Colonic mucosa (tissue), 4 donors: ENCODE results near the gene SCN2B. TPM values are rescaled to one million over a fixed set of nuclear protein-coding genes. Genes with fewer than 3 reads are reported as not detected.

Experiments used
- DNase-seq: peaks from one replicate; pipeline ENCODE4 v3.0.0-alpha.2; 2020
- H3K27ac ChIP-seq: fragments of 200-600 bp; one replicate; pipeline ENCODE4 v1.8.0; 2021
- H3K27me3 ChIP-seq: fragments of 200-600 bp; one replicate; pipeline ENCODE4 v1.8.0; 2021
- H3K36me3 ChIP-seq: fragments of 200-600 bp; one replicate; pipeline ENCODE4 v1.8.0; 2021
- H3K4me1 ChIP-seq: fragments of 200-600 bp; one replicate; pipeline ENCODE4 v1.8.0; 2021; ENCODE audit warnings: mild to moderate bottlenecking
- H3K4me3 ChIP-seq: fragments of 200-600 bp; one replicate; pipeline ENCODE4 v1.8.0; 2021
- H3K9ac ChIP-seq, 2 donors: one replicate each; pipeline ENCODE4 v1.7.0; 2013; ENCODE audit warnings: control low read depth in 2 of 2, low read depth in 2 of 2, low read length in 2 of 2
- H3K9me3 ChIP-seq: fragments of 200-600 bp; one replicate; pipeline ENCODE4 v1.8.0; 2021
- intact Hi-C: fragments of 100-400 bp; cut with DNase I; formaldehyde crosslinking; loops from one replicate; pipeline ENCODE4 v1.14.1; 2022
- total RNA-seq, 2 donors: library from RNA; stranded (reverse); fragmentation: NEBNext Ultra II Directional in 1 of 2; extraction: Animal tissue kit (Norgen Biotek cat#: 25700) in 1 of 2; gene quantifications; one replicate each; pipeline ENCODE4 v1.2.1, GENCODE V29; 2021
- TF ChIP-seq, protein P1 (sequence below): fragments of 200-600 bp; IDR thresholded peaks from one replicate; pipeline ENCODE4 v1.8.0; 2022; ENCODE audit warnings: antibody characterized with exemption, mild to moderate bottlenecking
- donor health status: healthy.
- donor health status: DM: no; HTN: no; CAD: no.
- donor health status: DM: no; HTN: no; CAD: no.

SCN2B gene
- total RNA-seq, 2 donors from 2014 or later: 0.12 to 0.45 TPM

- H3K9me3 ChIP-seq: no peaks in the 10 kb centered on the region
Measured at GRCh38 chr11:118120793-118121192, 55.6 kb downstream of the SCN2B start.

DNA sequence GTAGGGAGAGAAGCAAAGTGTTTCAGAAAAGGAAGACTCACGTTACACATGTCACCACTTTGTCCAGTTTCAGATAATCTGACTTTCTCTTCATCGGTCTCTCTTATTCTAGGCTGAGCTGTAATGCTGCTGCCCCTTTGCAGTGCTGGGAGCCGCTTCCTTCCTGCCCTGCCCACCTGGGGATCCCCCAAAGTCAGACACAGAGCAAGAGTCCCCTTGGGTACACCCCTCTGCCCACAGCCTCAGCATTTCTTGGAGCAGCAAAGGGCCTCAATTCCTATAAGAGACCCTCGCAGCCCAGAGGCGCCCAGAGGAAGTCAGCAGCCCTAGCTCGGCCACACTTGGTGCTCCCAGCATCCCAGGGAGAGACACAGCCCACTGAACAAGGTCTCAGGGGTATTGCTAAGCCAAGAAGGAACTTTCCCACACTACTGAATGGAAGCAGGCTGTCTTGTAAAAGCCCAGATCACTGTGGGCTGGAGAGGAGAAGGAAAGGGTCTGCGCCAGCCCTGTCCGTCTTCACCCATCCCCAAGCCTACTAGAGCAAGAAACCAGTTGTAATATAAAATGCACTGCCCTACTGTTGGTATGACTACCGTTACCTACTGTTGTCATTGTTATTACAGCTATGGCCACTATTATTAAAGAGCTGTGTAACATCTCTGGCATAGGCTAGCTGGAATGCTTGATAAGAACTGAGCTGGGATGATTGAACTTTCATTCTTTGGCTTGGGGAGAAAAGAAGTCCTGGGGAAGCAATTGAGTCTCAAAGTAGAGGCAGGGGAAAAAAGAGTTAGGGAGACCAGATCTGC lies 58.4 kb downstream of the SCN2B start:
- no peaks in the 10 kb centered on the region for H3K4me1 ChIP-seq
- H3K27me3 ChIP-seq: no peaks in the 10 kb centered on the region
- no peak overlapping the region for H3K27ac ChIP-seq
- TF ChIP-seq, protein P1, sequence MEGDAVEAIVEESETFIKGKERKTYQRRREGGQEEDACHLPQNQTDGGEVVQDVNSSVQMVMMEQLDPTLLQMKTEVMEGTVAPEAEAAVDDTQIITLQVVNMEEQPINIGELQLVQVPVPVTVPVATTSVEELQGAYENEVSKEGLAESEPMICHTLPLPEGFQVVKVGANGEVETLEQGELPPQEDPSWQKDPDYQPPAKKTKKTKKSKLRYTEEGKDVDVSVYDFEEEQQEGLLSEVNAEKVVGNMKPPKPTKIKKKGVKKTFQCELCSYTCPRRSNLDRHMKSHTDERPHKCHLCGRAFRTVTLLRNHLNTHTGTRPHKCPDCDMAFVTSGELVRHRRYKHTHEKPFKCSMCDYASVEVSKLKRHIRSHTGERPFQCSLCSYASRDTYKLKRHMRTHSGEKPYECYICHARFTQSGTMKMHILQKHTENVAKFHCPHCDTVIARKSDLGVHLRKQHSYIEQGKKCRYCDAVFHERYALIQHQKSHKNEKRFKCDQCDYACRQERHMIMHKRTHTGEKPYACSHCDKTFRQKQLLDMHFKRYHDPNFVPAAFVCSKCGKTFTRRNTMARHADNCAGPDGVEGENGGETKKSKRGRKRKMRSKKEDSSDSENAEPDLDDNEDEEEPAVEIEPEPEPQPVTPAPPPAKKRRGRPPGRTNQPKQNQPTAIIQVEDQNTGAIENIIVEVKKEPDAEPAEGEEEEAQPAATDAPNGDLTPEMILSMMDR: no peak
- intact Hi-C loops: no loop called here
- no peak overlapping the region for H3K9ac ChIP-seq
- DNase-seq: no peak
- no peak overlapping the region for H3K4me3 ChIP-seq
- no peaks in the 10 kb centered on the region for H3K9me3 ChIP-seq
- peaks cover 4% of the 10 kb centered on the region for H3K36me3 ChIP-seq

More at GRCh38 chr11:118120793-118121192, 55.6 kb downstream of the SCN2B start:
- no peaks in the 10 kb centered on the region for H3K4me1 ChIP-seq
- no peak overlapping the region for H3K9ac ChIP-seq
- no peak for DNase-seq
- TF ChIP-seq, protein P1: no peak
- H3K36me3 ChIP-seq: peaks cover 4% of the 10 kb centered on the region
- no peak overlapping the region for H3K27ac ChIP-seq
- H3K27me3 ChIP-seq: no peaks in the 10 kb centered on the region
- intact Hi-C loops: no loop called here
- no peak overlapping the region for H3K4me3 ChIP-seq

DNA sequence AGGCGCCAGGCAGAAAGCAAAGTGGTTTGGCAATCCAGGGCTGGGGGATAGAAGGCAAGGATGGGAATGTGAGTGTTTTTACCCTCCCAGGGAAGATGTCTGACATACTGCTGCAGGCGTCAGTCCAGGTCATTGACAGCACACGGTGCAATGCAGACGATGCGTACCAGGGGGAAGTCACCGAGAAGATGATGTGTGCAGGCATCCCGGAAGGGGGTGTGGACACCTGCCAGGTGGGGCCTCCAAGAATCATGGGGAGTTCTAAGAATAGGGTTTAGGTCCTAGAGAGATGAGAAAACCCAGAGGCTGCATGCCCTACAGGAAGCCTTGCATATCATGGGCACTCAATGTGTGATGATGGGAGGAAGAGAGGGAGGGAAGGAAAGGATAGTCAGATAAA lies 61.4 kb downstream of the SCN2B start:
- TF ChIP-seq, protein P1: no peak
- no peak overlapping the region for H3K4me3 ChIP-seq
- no peaks in the 10 kb centered on the region for H3K4me1 ChIP-seq
- H3K9ac ChIP-seq: no peak overlapping the region
- DNase-seq: no peak
- no peaks in the 10 kb centered on the region for H3K27me3 ChIP-seq
- H3K27ac ChIP-seq: no peak overlapping the region
- H3K36me3 ChIP-seq: peaks cover 3% of the 10 kb centered on the region
- H3K9me3 ChIP-seq: no peaks in the 10 kb centered on the region
- intact Hi-C loops: no loop called here

- Histone ChIP-seq H3K4me1 (no peaks in the 10 kb centered on the region), H3K4me3 (no peak overlapping the region), H3K9me3 (no peaks in the 10 kb centered on the region), H3K27me3 (no peaks in the 10 kb centered on the region), H3K9ac (no peak overlapping the region), H3K27ac (no peak overlapping the region), H3K36me3 (no peaks in the 10 kb centered on the region)
- DNase-seq: no peak
- intact Hi-C loops: no loop called here
- TF ChIP-seq, protein P1: no peak
Measured at GRCh38 chr11:118114266-118114665, 62.2 kb downstream of the SCN2B start.

- TF ChIP-seq, protein P1: no peak
- H3K4me1 ChIP-seq: no peaks in the 10 kb centered on the region
- no peaks in the 10 kb centered on the region for H3K36me3 ChIP-seq
- H3K27me3 ChIP-seq: no peaks in the 10 kb centered on the region
- no peaks in the 10 kb centered on the region for H3K9me3 ChIP-seq
- H3K9ac ChIP-seq: no peak overlapping the region
- no peak for DNase-seq
- intact Hi-C loops: no loop called here
- H3K27ac ChIP-seq: no peak overlapping the region
- H3K4me3 ChIP-seq: no peak overlapping the region
Measured at GRCh38 chr11:118112711-118113430, 63.6 kb downstream of the SCN2B start.

Other genes starting within 250 kb of the SCN2B start
- 1 to 10 TPM; 1.5 to 1.6 TPM for gene TMPRSS13, start 247.2 kb downstream of the SCN2B start, total RNA-seq
- 1 to 10 TPM; 4.4 to 9.8 TPM for gene IL10RA, start 190.2 kb downstream of the SCN2B start, total RNA-seq
- 100 to 1,000 TPM; 309 to 344 TPM for gene TMPRSS4, start 99.6 kb downstream of the SCN2B start, total RNA-seq
- not detected for gene SMIM35, start 89.7 kb downstream of the SCN2B start, total RNA-seq
- gene SCN4B, start 23.8 kb downstream of the SCN2B start, total RNA-seq: 1 to 10 TPM in 1 of 2 donors, under 1 TPM in 1; 0.59 to 1.5 TPM
- gene JAML, start 48.4 kb upstream of the SCN2B start, total RNA-seq: 10 to 100 TPM in 1 of 2 donors, 1 to 10 TPM in 1; 3.3 to 12.0 TPM
- gene MPZL3, start 75.7 kb upstream of the SCN2B start, total RNA-seq: 10 to 100 TPM; 10.9 to 27.8 TPM
- gene MPZL2, start 87.7 kb upstream of the SCN2B start, total RNA-seq: 100 to 1,000 TPM in 1 of 2 donors, 10 to 100 TPM in 1; 58.8 to 114 TPM
- 1 to 10 TPM; 4.3 to 5.7 TPM for gene CD3E, start 128.1 kb upstream of the SCN2B start, total RNA-seq
- 1 to 10 TPM; 3.1 to 4.7 TPM for gene CD3D, start 166.1 kb upstream of the SCN2B start, total RNA-seq
- gene CD3G, start 167.7 kb upstream of the SCN2B start, total RNA-seq: 1 to 10 TPM; 1.6 to 2.0 TPM
- gene UBE4A, start 183.0 kb upstream of the SCN2B start, total RNA-seq: 10 to 100 TPM; 44.8 to 46.9 TPM
- 100 to 1,000 TPM; 282 to 380 TPM for gene ATP5MG, start 225.0 kb upstream of the SCN2B start, total RNA-seq